Measurements from ENCODE around the gene RBP7.

RBP7 gene

DNA sequence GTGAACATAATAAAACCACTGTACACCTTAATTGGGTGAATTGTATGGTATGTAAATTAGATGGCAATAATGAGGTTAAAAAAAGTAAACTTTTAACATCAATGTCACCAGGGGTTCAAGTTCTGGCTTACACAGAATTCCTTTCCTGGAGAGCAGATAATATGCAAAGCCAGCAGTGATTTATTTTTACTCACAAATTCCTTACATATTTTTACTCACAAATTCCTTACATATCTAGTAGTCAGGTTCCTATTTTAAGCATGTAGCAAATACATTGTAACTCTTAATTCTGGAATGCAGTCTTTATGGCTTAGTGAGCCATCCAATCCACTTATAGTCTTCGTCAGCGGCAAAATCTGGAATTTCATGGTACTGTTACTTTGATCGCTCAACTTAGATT is 34.4 kb downstream of the RBP7 start:
- DNase-seq (ENCODE audit: low read depth) = peak; percentile 65

DNA sequence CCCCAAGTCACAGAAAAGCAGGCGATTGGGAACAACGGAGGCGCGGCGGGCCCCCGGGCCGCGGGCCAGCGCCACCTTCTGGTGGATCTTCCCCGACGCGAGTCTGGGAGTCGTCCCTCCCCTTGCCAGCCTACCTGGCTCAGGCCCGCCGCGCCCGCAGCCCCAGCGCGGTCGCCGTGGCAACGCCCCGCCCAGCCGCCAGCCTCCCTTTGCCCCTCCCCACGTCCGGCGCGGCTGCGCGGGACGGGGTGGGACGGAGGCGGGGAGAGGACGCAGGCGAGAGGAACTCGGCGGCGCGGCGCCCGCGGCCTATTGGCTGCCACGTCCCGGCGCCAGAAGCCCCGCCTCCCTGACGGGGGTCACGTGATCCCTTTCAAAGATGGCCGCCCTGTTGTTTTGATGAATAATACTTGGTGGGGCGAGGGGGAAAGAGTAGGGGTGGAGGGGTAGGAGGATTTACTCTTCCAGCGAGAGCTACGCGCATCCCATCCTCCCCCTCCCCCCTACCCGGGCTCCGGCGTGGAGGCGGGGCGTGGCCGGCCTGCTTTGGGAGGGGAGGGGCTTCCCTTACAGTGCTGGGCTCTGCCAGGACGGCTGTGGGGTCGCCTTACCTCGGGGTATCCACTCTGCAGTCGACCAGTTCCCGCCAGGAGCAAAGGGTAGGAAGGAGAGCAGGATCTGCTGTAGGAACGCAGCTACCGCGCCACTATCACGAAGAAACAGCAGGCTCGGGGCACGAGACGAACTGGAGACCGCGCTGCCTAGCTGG is 35.7 kb downstream of the RBP7 start, which contains the start of gene UBE4B:
Gene UBE4B, plus strand, starts transcription at position 369 of the 769 bp plus-strand sequence. CDS start 713 bp downstream, outside the sequence.
- peak; percentile 93 for DNase-seq (ENCODE audit: low read depth)

GRCh38 chr1:10033359-10033845 is 36.4 kb downstream of the RBP7 start:
- peak; percentile 35 for DNase-seq (ENCODE audit: low read depth)

- no peak for DNase-seq (ENCODE audit: low read depth)
Measured at GRCh38 chr1:10042746-10043145, 45.7 kb downstream of the RBP7 start.

DNA sequence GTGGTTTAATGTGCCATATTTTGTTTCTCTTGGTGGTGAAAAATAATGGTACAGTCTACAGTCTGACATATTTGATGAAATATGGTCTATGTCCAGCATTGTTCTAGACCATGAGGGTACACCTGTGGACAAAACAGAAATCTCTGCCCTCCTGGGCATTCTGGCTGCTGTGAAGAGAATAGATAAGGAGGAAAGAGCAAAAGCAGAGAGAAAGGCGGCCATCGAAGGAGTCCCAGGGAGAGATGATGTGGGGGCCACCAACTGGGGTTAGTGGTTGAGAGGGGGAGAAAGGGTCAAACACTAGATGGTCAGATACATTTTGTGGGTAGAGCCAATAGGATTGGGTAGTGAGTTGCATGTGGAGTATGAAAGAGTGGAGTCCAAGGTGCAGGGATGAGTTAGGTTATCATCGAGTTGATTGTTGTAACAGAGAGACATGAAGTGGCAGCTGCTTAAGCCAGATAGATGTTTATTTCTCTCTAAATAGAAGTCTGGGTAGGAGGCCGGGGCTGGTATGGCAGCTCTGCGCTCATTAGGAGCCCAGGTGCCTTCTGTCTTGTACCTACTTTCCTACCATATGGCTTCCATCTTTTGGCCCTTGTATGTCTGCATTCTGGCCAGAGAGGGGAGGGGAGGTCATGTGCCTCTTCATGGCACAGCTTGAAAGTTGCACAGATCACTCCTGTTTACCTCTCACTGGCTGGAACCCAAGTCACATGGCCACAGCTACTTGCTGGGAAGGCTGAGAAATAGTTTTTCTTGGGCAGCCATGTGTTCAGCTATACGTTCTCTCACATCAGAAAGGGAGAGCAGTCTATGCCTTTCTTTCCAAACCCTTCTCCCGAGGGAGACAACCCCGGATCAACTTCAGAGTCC is 48.7 kb downstream of the RBP7 start:
- DNase-seq (ENCODE audit: low read depth) = peak; percentile 55

DNA sequence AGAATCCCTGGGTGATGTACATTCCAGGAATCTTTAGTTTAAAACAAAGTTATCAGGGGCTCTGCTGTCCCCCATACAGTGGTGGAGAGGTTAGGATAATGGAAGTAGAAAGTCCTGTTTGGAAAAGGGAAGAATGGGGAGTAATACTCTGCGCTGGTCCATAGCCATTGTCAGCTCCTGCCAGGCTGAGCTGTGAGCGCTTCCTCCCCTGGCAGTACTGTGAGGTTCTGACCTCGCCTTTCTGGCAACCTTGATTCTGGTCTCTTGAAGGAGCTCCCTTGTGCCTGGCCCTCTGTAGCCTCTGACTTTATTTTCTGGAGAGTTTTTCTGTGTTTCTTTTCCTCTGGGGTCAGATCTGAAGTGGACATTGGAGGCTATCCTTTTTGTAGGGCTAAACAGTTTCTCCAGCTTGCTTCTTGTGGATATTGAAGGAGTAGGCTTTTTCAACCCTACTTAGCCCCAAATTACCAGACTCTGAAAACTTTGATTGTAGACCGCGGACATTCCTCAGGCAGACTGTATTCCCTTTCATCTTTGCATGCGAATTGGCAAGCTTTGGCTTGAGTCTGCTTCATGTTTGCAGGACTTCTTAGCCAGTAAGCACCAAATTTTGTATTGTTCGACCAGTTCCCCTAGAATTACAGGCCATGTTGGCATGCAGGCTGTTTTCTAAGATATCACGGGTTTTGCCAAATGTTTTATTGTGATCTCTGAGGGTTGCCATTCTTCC is 49.5 kb downstream of the RBP7 start:
- DNase-seq (ENCODE audit: low read depth) = no peak

DNA sequence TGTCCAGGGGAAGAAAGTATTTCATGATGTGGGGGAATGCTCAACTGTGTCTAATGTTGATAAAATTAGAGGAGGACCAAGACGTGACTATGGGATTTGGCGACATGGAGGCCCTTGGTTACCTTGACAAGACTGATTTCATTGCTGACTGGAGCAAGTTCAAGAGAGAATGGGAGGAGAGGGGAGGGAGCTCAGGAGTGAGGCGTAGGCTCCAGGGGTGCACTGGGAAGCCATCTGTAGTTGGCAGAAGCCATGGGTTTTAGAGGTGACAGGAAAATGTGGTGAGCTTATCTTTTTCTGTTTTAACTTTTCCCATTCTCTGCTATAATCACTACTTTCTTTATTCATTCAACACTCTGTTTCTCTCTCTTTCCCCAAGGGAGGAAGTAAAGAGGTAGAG is 51.6 kb downstream of the RBP7 start:
- no peak for DNase-seq (ENCODE audit: low read depth)

- no peak for DNase-seq (ENCODE audit: low read depth)
Measured at GRCh38 chr1:10050611-10051010, 53.6 kb downstream of the RBP7 start.

GRCh38 chr1:10051656-10052055 is 54.6 kb downstream of the RBP7 start:
- DNase-seq (ENCODE audit: low read depth) = no peak

- no peak for DNase-seq (ENCODE audit: low read depth)
Measured at GRCh38 chr1:10052347-10052746, 55.3 kb downstream of the RBP7 start.

- no peak for DNase-seq (ENCODE audit: low read depth)
Measured at GRCh38 chr1:10054465-10054864, 57.4 kb downstream of the RBP7 start.

GRCh38 chr1:10056599-10056987 is 59.6 kb downstream of the RBP7 start:
- no peak for DNase-seq (ENCODE audit: low read depth)

DNA sequence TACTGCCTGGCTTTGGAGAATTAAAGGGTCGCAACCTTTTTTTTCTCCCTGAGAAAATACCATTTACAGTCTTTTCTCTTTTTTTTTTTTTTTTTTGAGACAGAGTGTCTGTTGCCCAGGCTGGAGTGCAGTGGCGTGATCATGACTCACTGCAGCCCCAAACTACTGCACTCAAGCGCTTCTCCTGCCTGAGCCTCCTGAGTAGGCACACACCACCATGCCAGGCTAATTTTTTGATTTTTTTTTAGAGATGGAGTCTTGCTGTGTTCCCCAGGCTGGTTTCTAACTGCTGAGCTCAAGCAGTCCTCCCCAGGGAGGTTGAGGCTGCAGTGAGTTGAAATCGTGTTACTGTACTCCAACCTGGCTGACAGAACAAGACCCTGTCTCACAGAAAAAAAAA is 60.3 kb downstream of the RBP7 start:
- peak; percentile 50 for DNase-seq (ENCODE audit: low read depth)

- DNase-seq (ENCODE audit: low read depth) = no peak
Measured at GRCh38 chr1:10057796-10058195, 60.8 kb downstream of the RBP7 start.

- no peak for DNase-seq (ENCODE audit: low read depth)
Measured at GRCh38 chr1:10059342-10059718, 62.3 kb downstream of the RBP7 start.

- DNase-seq (ENCODE audit: low read depth) = no peak
Measured at GRCh38 chr1:10060311-10061100, 63.5 kb downstream of the RBP7 start.

DNA sequence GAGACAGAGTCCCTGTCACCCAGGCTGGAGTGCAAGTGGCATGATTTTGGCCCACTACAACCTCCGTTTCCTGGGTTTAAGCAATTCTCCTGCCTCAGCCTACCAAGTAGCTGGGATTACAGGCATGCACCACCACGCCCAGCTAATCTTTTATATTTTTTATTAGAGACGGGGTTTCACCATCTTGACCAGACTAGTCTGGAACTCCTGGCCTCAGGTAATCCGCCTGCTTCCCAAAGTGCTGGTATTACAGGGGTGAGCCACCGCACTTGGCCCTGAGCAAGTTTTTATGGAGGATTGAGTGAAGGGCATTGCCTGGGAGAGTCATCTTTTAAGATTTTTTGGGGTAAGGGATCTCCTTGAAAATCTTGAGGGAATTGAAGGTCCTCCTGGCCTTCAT is 64.2 kb downstream of the RBP7 start:
- no peak for DNase-seq (ENCODE audit: low read depth)

GRCh38 chr1:10063878-10064277 is 66.8 kb downstream of the RBP7 start:
- DNase-seq (ENCODE audit: low read depth) = no peak

DNA sequence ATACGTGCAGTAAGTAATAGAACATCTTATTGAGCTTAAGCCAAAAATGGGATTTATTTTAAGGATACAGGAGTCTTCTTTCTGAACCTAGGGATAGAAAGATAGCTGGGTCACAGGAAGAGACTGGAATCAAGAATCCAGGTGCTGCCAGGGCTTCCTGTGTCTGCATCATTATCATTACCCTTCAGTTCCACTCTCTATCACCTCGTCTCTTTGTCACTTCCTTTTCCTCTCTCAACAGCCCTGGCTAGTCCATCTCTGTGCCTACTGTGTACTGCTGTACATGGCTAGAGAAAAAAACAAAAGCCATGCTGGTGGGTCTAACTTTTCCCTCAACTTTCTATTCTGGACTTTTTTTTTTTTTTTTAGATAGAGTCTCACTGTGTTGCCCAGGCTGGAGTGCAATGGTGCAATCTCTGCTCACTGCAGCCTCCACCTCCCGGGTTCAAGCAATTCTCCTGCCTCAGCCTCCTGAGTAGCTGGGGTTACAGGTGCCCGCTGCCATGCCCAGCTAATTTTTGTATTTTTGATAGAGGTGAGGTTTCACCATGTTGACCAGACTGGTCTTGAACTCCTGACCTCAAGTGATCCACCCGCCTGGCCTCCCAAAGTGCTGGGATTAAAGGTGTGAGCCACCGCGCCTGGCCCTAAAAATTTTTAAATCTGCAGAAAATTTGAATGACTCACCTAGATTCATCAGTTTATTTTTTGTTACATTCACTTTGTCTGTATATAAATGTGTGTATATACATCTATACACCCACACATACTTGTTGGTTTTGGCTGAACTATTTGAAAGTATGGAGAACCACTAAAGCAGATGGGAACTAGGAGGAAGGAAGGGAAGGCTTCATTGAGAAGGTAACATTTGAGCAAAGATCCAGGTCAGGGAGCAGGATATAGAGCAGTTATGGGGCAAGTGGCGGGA is 67.7 kb downstream of the RBP7 start:
- no peak for DNase-seq (ENCODE audit: low read depth)

DNA sequence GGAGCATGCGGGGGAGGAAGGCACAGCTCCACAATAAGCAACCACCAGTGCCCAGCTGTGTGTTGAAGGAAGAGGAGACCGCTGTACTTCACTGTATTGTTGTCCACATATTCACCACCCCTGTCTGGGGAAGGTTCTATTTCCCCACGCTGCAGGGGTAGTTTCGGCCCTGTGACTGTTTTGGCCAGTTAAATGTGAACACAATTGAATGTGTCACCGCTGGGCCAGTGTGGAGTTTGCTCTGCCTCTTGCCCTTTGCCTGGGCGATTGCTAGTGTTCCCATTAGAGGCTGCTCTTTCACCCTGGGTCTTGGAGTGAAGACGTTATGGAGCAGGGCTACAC is 68.3 kb downstream of the RBP7 start:
- DNase-seq (ENCODE audit: low read depth) = no peak
